HEK293 (cell line): ENCODE measurements around the gene FRMD4A.
"Not testable (repeated sequence)": the region's sequence is repeated elsewhere in the genome, so short reads cannot be mapped to it uniquely, and the experiment has no call there.

ENCODE experiments used
- CTCF ChIA-PET: fragments of 350-600 bp; formaldehyde crosslinking; extraction: SDS; loops from one replicate; lab custom pipeline; 2021; ENCODE audit warnings: antibody characterized with exemption; lab: Yijun Ruan, JAX
- POLR2A ChIA-PET: fragments of 300-600 bp; formaldehyde crosslinking; extraction: SDS; loops from one replicate; lab custom pipeline; 2020; ENCODE audit warnings: antibody characterized with exemption, inconsistent platforms; lab: Yijun Ruan, JAX
- H3K27ac ChIP-seq: fragments of 200-500 bp; sonication (Bioruptor generic); 2 replicates; pipeline ENCODE4 v1.5.1; 2014; ENCODE audit warnings: low read depth, low read length, control low read depth, inconsistent platforms; ENCODE audit errors: extremely low read depth
- H3K36me3 ChIP-seq, 2 experiments: fragments of 200-500 bp in 1 of 2; sonication (Bioruptor generic) in 1 of 2; 1 replicate in 1 of 2; 2 replicates in 1 of 2; pipeline ENCODE4 v1.5.1; 2014 to 2017; ENCODE audit warnings: inconsistent platforms in 2 of 2, low read length in 2 of 2; ENCODE audit not compliant: control insufficient read depth in 2 of 2, insufficient read depth in 1 of 2
- H3K4me1 ChIP-seq: fragments of 200-500 bp; sonication (Bioruptor generic); 2 replicates; pipeline ENCODE4 v1.5.1; 2014; ENCODE audit warnings: mild to moderate bottlenecking, low read length, inconsistent platforms; ENCODE audit not compliant: control insufficient read depth, insufficient read depth
- H3K4me3 ChIP-seq: 2 replicates; pipeline ENCODE4 v1.5.1; 2011; ENCODE audit warnings: low read depth, mild to moderate bottlenecking, control low read depth, low read length, moderate library complexity
- H3K9me3 ChIP-seq: fragments of 200-500 bp; sonication (Bioruptor generic); 2 replicates; pipeline ENCODE4 v1.5.1; 2014; ENCODE audit warnings: low read depth, low read length, inconsistent platforms; ENCODE audit not compliant: control insufficient read depth, insufficient read depth
- HIC1 ChIP-seq: fragments of 450-650 bp; formaldehyde crosslinking; IDR thresholded peaks from 2 replicates; pipeline ENCODE4 v1.5.1; 2016; ENCODE audit warnings: missing biosample characterization, missing genetic modification characterization
- HOXC10 ChIP-seq: sonication (generic); formaldehyde crosslinking; IDR thresholded peaks from 2 replicates; pipeline ENCODE4 v1.8.1; 2023; ENCODE audit warnings: mild to moderate bottlenecking, missing genetic modification reagents
- ZBTB20 ChIP-seq: fragments of 450-650 bp; formaldehyde crosslinking; IDR thresholded peaks from 2 replicates; pipeline ENCODE4 v1.5.1; 2016; ENCODE audit warnings: missing biosample characterization, missing genetic modification characterization
- ZBTB26 ChIP-seq: fragments of 450-650 bp; formaldehyde crosslinking; optimal IDR thresholded peaks from 2 replicates; pipeline ENCODE3; 2016; ENCODE audit warnings: missing biosample characterization, mild to moderate bottlenecking, missing genetic modification characterization
- ZNF302 ChIP-seq: fragments of 450-650 bp; formaldehyde crosslinking; IDR thresholded peaks from 2 replicates; pipeline ENCODE4 v1.5.1; 2016; ENCODE audit warnings: missing biosample characterization, missing genetic modification characterization, low read depth
- ZNF341 ChIP-seq: fragments of 450-650 bp; formaldehyde crosslinking; IDR thresholded peaks from 2 replicates; pipeline ENCODE4; 2016; ENCODE audit warnings: low read depth, missing biosample characterization, missing genetic modification characterization
- ZNF37A ChIP-seq: fragments of 450-650 bp; IDR thresholded peaks from 2 replicates; pipeline ENCODE4 v1.5.1; 2018; ENCODE audit warnings: missing biosample characterization, missing genetic modification characterization
- ZNF660 ChIP-seq: fragments of 450-650 bp; IDR thresholded peaks from 2 replicates; pipeline ENCODE4 v1.5.1; 2018; ENCODE audit warnings: missing biosample characterization, mild to moderate bottlenecking, missing genetic modification characterization
- ZNF768 ChIP-seq: fragments of 450-650 bp; formaldehyde crosslinking; IDR thresholded peaks from 2 replicates; pipeline ENCODE4 v1.5.1; 2018; ENCODE audit warnings: missing biosample characterization, mild to moderate bottlenecking, missing genetic modification characterization
- ZSCAN23 ChIP-seq: fragments of 450-650 bp; formaldehyde crosslinking; IDR thresholded peaks from 2 replicates; pipeline ENCODE4 v1.5.1; 2016; ENCODE audit warnings: missing biosample characterization, missing genetic modification characterization
- TF ChIP-seq, protein P1 (sequence below): fragments of 450-650 bp; formaldehyde crosslinking; IDR thresholded peaks from 2 replicates; pipeline ENCODE4 v1.5.1; 2016; ENCODE audit warnings: missing biosample characterization, missing genetic modification characterization

The FRMD4A gene

GRCh38 chr10:13718820-13719219, 611.9 kb downstream of the FRMD4A start:
- H3K4me3 ChIP-seq: no peak overlapping the region
- no peak for TF ChIP-seq ZSCAN23
- TF ChIP-seq ZNF660 (tag by site-specific recombination): no peak
- TF ChIP-seq ZNF768 (tag by site-specific recombination): peak; percentile 54; the same call in 1 of the 2 replicates
- TF ChIP-seq, all 188 proteins: peak for 1
- no peaks in the 10 kb centered on the region for H3K36me3 ChIP-seq
- no peak overlapping the region for H3K27ac ChIP-seq
- 0 out of 2 replicates have a peak, but pooled peaks cover 2% of the 10 kb centered on the region for H3K4me1 ChIP-seq
- H3K9me3 ChIP-seq: no peaks in the 10 kb centered on the region
- ChIA-PET POLR2A (no interaction called here), CTCF (interaction anchor here (0.7 kb wide), 1 partner anchor 20 kb away, joined by 3 read pairs; no protein-coding TSS in a partner anchor)

GRCh38 chr10:13717936-13718772, 612.6 kb downstream of the FRMD4A start:
- no peak overlapping the region for H3K4me3 ChIP-seq
- H3K4me1 ChIP-seq: 0 out of 2 replicates have a peak, but pooled peaks cover 2% of the 10 kb centered on the region
- no peaks in the 10 kb centered on the region for H3K36me3 ChIP-seq
- no peaks in the 10 kb centered on the region for H3K9me3 ChIP-seq
- no peak overlapping the region for H3K27ac ChIP-seq
- CTCF ChIA-PET: interaction anchor here (0.7 kb wide), 1 partner anchor 20 kb away, joined by 3 read pairs; no protein-coding TSS in a partner anchor
- no peak for TF ChIP-seq ZBTB20
- TF ChIP-seq ZNF37A (tag by site-specific recombination): no peak
- TF ChIP-seq ZBTB26 (tag by site-specific recombination): no peak
- POLR2A ChIA-PET: interaction anchor here (1.8 kb wide), 1 partner anchor 12 kb away, joined by 8 read pairs; no protein-coding TSS in a partner anchor

GRCh38 chr10:13717571-13717935, 613.2 kb downstream of the FRMD4A start:
- TF ChIP-seq ZNF341 (tag by site-specific recombination): no peak
- no peak for TF ChIP-seq ZNF302
- TF ChIP-seq HOXC10 (CRISPR knock-in tag): no peak
- H3K4me3 ChIP-seq: no peak overlapping the region
- CTCF ChIA-PET: no interaction called here
- no peaks in the 10 kb centered on the region for H3K36me3 ChIP-seq
- H3K4me1 ChIP-seq: 0 out of 2 replicates have a peak, but pooled peaks cover 2% of the 10 kb centered on the region
- POLR2A ChIA-PET: interaction anchor here (1.8 kb wide), 1 partner anchor 11 kb away, joined by 8 read pairs; no protein-coding TSS in a partner anchor
- no peak overlapping the region for H3K27ac ChIP-seq
- H3K9me3 ChIP-seq: no peaks in the 10 kb centered on the region

GRCh38 chr10:13716081-13717071, 614.3 kb downstream of the FRMD4A start:
- no peaks in the 10 kb centered on the region for H3K9me3 ChIP-seq
- CTCF ChIA-PET: no interaction called here
- H3K36me3 ChIP-seq: no peaks in the 10 kb centered on the region
- no peak overlapping the region for H3K27ac ChIP-seq
- TF ChIP-seq, protein P1, sequence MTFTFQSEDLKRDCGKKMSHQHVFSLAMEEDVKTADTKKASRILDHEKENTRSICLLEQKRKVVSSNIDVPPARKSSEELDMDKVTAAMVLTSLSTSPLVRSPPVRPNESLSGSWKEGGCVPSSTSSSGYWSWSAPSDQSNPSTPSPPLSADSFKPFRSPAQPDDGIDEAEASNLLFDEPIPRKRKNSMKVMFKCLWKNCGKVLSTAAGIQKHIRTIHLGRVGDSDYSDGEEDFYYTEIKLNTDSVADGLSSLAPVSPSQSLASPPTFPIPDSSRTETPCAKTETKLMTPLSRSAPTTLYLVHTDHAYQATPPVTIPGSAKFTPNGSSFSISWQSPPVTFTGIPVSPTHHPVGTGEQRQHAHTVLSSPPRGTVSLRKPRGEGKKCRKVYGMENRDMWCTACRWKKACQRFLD (tag by site-specific recombination): no peak
- TF ChIP-seq ZNF37A (tag by site-specific recombination) (no peak), HIC1 (tag by site-specific recombination) (no peak)
- TF ChIP-seq, all 188 proteins: peak for 0
- POLR2A ChIA-PET: interaction anchor here (1.8 kb wide), 1 partner anchor 10 kb away, joined by 8 read pairs; no protein-coding TSS in a partner anchor
- Histone ChIP-seq H3K4me3 (no peak overlapping the region), H3K4me1 (0 out of 2 replicates have a peak, but pooled peaks cover 2% of the 10 kb centered on the region)

DNA sequence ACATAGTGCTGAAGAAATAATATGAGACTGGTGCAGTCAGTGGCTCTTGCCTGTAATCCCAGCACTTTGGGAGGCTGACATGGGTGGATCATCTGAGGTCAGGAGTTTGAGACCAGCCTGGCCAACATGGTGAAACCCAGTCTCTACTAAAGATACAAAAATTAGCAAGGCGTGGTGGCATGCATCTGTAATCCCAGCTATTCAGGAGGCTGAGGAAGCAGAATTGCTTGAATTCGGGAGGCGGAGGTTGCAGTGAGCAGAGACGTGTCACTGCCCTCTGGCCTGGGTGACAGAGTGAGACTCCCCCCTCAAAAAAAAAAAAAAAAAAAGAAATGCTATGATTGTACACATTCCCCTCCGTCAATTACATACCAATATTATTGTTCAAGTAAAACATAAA, 615.1 kb downstream of the FRMD4A start:
- H3K27ac ChIP-seq, H3K4me1 ChIP-seq, H3K9me3 ChIP-seq, H3K4me3 ChIP-seq, POLR2A ChIA-PET, H3K36me3 ChIP-seq: not testable (repeated sequence)
- CTCF ChIA-PET: interaction anchor here (1.2 kb wide), 1 partner anchor 56 kb away, joined by 4 read pairs; no protein-coding TSS in a partner anchor
